Chondrocyte (in vitro differentiated cells): ENCODE measurements around the gene RAB27A. TPM values are rescaled to one million over a fixed set of nuclear protein-coding genes. Genes with fewer than 3 reads are reported as not detected.

Source experiments
- DNase-seq: peaks from one replicate; pipeline ENCODE4 v3.0.0; 2021; ENCODE audit warnings: mixed read lengths, low spot score
- H3K27ac Mint-ChIP-seq: one replicate; pipeline ENCODE4 v1.8.0; 2021; ENCODE audit warnings: mild to moderate bottlenecking, moderate library complexity, mixed read lengths; ENCODE audit not compliant: unreplicated experiment
- H3K27me3 Mint-ChIP-seq: 2 replicates; pipeline ENCODE4 v1.8.0; 2021; ENCODE audit warnings: low read depth, mixed read lengths
- H3K36me3 Mint-ChIP-seq: 2 replicates; pipeline ENCODE4 v1.8.0; 2021; ENCODE audit warnings: low read depth, mixed read lengths
- H3K4me1 Mint-ChIP-seq: 2 replicates; pipeline ENCODE4 v1.8.0; 2021; ENCODE audit warnings: low read depth, mild to moderate bottlenecking, mixed read lengths
- H3K4me3 Mint-ChIP-seq: one replicate; pipeline ENCODE4 v1.8.0; 2021; ENCODE audit warnings: mild to moderate bottlenecking, moderate library complexity, mixed read lengths; ENCODE audit not compliant: unreplicated experiment
- H3K9me3 Mint-ChIP-seq: 2 replicates; pipeline ENCODE4 v1.8.0; 2021; ENCODE audit warnings: low read depth, mixed read lengths
- total RNA-seq: library from RNA; stranded (reverse); gene quantifications from 3 replicates; pipeline ENCODE4 v1.2.1, GENCODE V29; 2021
- TF ChIP-seq, protein P1 (sequence below): fragments of 200-600 bp; sonication (generic); IDR thresholded peaks from 2 replicates; pipeline ENCODE4 v1.5.0; 2021; ENCODE audit warnings: antibody characterized with exemption, mild to moderate bottlenecking, moderate library complexity

The RAB27A gene
- total RNA-seq, 1 donor from 2014 or later: 16.8 TPM

DNA sequence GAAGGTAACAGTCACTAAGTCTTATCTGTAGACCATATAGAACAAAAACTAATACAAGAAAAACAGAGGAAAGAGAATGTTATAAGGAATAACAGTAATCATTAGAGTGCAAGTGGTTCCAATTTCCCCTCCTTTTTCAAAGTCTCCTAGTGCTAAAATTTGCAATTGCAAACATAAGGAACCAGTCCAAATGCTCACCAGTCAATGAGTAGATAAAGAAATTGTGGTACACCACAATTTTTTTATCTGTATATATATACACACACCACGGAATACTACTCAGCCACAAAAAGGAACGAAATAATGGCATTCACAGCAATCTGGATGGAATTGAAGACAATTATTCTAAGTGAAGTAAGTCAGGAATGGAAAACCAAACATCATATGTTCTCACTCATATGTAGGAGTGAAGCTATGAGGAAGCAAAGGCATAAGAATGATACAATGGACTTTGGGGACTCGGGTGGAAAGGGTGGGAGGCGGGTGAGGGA is 54.0 kb downstream of the RAB27A start:
- peaks cover 3% of the 10 kb centered on the region for H3K4me1 Mint-ChIP-seq
- H3K27ac Mint-ChIP-seq: no peak overlapping the region
- no peaks in the 10 kb centered on the region for H3K9me3 Mint-ChIP-seq
- no peak for DNase-seq
- TF ChIP-seq, protein P1, sequence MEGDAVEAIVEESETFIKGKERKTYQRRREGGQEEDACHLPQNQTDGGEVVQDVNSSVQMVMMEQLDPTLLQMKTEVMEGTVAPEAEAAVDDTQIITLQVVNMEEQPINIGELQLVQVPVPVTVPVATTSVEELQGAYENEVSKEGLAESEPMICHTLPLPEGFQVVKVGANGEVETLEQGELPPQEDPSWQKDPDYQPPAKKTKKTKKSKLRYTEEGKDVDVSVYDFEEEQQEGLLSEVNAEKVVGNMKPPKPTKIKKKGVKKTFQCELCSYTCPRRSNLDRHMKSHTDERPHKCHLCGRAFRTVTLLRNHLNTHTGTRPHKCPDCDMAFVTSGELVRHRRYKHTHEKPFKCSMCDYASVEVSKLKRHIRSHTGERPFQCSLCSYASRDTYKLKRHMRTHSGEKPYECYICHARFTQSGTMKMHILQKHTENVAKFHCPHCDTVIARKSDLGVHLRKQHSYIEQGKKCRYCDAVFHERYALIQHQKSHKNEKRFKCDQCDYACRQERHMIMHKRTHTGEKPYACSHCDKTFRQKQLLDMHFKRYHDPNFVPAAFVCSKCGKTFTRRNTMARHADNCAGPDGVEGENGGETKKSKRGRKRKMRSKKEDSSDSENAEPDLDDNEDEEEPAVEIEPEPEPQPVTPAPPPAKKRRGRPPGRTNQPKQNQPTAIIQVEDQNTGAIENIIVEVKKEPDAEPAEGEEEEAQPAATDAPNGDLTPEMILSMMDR: no peak
- H3K4me3 Mint-ChIP-seq: no peak overlapping the region
- H3K27me3 Mint-ChIP-seq: no peaks in the 10 kb centered on the region
- H3K36me3 Mint-ChIP-seq: peaks cover 2% of the 10 kb centered on the region

DNA sequence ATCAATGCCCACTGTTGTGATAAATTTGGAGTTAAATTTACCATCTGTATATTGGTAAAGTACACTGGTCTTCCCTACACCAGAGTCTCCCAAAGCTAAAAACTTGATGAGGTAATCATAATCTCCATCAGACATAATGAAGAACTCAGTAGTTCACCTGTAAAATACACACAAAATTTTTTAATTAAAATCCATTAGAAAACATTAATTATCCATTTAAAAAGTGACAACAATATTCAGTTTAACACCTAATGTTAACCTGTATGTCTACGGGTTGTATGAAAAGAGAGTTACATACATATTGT is 54.9 kb downstream of the RAB27A start:
- H3K27me3 Mint-ChIP-seq: no peaks in the 10 kb centered on the region
- no peak for DNase-seq
- peaks cover 2% of the 10 kb centered on the region for H3K36me3 Mint-ChIP-seq
- peaks cover 3% of the 10 kb centered on the region for H3K4me1 Mint-ChIP-seq
- H3K27ac Mint-ChIP-seq: no peak overlapping the region
- no peak overlapping the region for H3K4me3 Mint-ChIP-seq
- no peaks in the 10 kb centered on the region for H3K9me3 Mint-ChIP-seq
- TF ChIP-seq, protein P1: no peak

DNA sequence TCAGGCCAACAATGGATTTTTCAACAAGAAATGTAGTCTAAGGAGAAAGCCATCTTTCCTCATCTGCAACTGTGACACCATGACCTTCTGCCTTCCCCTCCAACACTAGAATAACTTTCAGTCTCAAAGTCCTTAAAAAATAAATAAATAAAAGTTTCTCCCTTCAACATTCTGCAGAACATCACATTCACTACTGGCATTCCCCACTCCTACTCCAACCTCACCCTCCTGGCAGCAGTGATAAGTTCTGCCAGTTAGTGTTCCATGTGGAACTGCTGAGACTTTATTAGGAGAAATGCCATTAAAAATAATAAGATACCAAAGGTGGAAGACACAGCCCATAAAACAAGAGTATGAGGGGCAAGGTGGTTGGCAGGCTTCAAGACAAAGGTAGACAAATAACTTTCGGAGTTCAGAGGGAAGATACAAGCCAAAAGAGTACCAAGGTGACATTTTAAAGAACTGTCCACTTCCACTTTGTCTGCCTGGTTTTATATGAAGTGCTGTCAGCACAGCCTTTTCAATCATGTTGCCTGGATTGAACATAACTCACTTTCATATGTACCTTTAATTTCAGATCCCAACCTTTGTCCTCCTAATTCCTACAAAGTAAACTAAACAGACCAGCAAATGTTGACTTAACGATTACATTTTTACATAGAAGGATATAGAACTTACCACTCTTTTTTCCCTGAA is 55.4 kb downstream of the RAB27A start:
- TF ChIP-seq, protein P1: no peak
- H3K36me3 Mint-ChIP-seq: peaks cover 2% of the 10 kb centered on the region
- H3K9me3 Mint-ChIP-seq: no peaks in the 10 kb centered on the region
- H3K27me3 Mint-ChIP-seq: no peaks in the 10 kb centered on the region
- no peak for DNase-seq
- no peak overlapping the region for H3K4me3 Mint-ChIP-seq
- H3K27ac Mint-ChIP-seq: no peak overlapping the region
- H3K4me1 Mint-ChIP-seq: peaks cover 3% of the 10 kb centered on the region

DNA sequence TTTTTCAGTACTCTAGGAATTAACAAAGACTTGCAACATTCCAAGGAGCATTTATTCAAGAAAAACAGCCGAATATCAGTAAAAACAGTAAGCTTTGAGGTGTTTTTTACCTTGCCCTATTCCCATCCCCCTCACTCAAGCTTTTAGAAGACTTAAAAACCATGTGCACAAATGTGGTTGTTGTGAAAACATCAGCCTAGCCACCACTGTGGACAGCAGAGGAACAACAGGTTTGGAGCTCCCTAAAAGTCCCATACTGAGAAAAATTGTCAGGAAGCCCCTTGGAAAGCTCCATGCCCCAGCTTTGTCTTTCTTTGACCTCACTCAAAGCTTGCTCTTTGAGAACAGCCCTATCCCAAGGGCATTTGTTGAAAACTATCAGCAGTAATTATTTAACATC is 58.2 kb downstream of the RAB27A start:
- no peak overlapping the region for H3K27ac Mint-ChIP-seq
- H3K36me3 Mint-ChIP-seq: peaks cover 2% of the 10 kb centered on the region
- DNase-seq: no peak
- no peaks in the 10 kb centered on the region for H3K27me3 Mint-ChIP-seq
- no peak overlapping the region for H3K4me3 Mint-ChIP-seq
- TF ChIP-seq, protein P1: no peak
- H3K4me1 Mint-ChIP-seq: no peaks in the 10 kb centered on the region
- no peaks in the 10 kb centered on the region for H3K9me3 Mint-ChIP-seq

DNA sequence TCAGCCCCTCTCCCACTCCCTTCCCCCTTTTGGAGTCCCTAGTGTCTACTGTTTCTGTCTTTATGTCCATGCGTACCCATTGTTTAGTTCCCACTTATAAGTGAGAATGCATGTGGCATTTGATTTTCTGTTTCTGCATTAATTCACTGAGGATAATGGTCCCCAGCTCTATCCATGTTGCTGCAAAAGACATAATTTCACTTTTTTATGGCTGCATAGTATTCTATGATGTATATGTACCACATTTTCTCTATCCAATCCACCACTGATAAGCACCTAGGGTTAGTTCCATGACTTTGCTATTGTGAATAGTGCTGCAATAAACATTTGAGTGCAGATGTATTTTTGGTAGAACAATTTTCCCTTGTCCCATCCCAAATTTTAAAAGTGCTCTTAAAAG is 58.7 kb downstream of the RAB27A start:
- H3K27me3 Mint-ChIP-seq: no peaks in the 10 kb centered on the region
- H3K9me3 Mint-ChIP-seq: no peaks in the 10 kb centered on the region
- H3K4me1 Mint-ChIP-seq: no peaks in the 10 kb centered on the region
- H3K27ac Mint-ChIP-seq: no peak overlapping the region
- TF ChIP-seq, protein P1: no peak
- peaks cover 2% of the 10 kb centered on the region for H3K36me3 Mint-ChIP-seq
- DNase-seq: no peak
- H3K4me3 Mint-ChIP-seq: no peak overlapping the region
